Natural killer cell (primary cell): ENCODE data around the gene KMT2B. TPM values are rescaled to one million over a fixed set of nuclear protein-coding genes. Genes with fewer than 3 reads are reported as not detected.

Experiments used
- ATAC-seq, 3 donors: fragments of 150-1000 bp in 2 of 3; fragments of 200-7000 bp in 1 of 3; cut with Tn5 transposase; 1 replicate in 1 of 3; 2 replicates in 2 of 3; pipeline ENCODE4 v1.10.0; 2021; ENCODE audit warnings: mild to moderate bottlenecking in 2 of 3, moderate library complexity in 2 of 3
- DNase-seq, 2 donors: peaks; one replicate each; pipeline versions ENCODE4 v3.0.0 to v3.0.0-alpha.2; 2013 to 2021; ENCODE audit warnings: mixed read lengths in 1 of 2
- H3K27ac ChIP-seq: one replicate; pipeline ENCODE4 v1.5.1; 2013; ENCODE audit warnings: mild to moderate bottlenecking, low read length
- H3K27me3 ChIP-seq: one replicate; pipeline ENCODE4 v1.6.1; 2013; ENCODE audit warnings: low read length; ENCODE audit not compliant: control insufficient read depth, insufficient read depth
- H3K36me3 ChIP-seq: one replicate; pipeline ENCODE4 v1.6.1; 2013; ENCODE audit warnings: low read length; ENCODE audit not compliant: control insufficient read depth, insufficient read depth
- H3K4me1 ChIP-seq: one replicate; pipeline ENCODE4 v1.6.1; 2013; ENCODE audit warnings: low read length; ENCODE audit not compliant: control insufficient read depth, insufficient read depth
- H3K4me3 ChIP-seq: one replicate; pipeline ENCODE4 v1.5.1; 2013; ENCODE audit warnings: low read length
- H3K9me3 ChIP-seq: one replicate; pipeline ENCODE4 v1.6.1; 2013; ENCODE audit warnings: low read length; ENCODE audit not compliant: control insufficient read depth, insufficient read depth
- H3K27ac Mint-ChIP-seq, 2 donors: one replicate each; pipeline ENCODE4 v1.8.0; 2022; ENCODE audit warnings: mild to moderate bottlenecking in 2 of 2, mixed read lengths in 2 of 2, moderate library complexity in 1 of 2
- H3K27me3 Mint-ChIP-seq, 2 donors: one replicate each; pipeline ENCODE4 v1.8.0; 2022; ENCODE audit warnings: low read depth in 2 of 2, mixed read lengths in 2 of 2
- H3K36me3 Mint-ChIP-seq: one replicate; pipeline ENCODE4 v1.8.0; 2022; ENCODE audit warnings: mixed read lengths
- H3K4me1 Mint-ChIP-seq, 2 donors: one replicate each; pipeline ENCODE4 v1.8.0; 2022; ENCODE audit warnings: mixed read lengths in 2 of 2
- H3K4me3 Mint-ChIP-seq: one replicate; pipeline ENCODE4 v1.8.0; 2022; ENCODE audit warnings: mild to moderate bottlenecking, moderate library complexity, mixed read lengths
- H3K9me3 Mint-ChIP-seq, 2 donors: one replicate each; pipeline ENCODE4 v1.8.0; 2022; ENCODE audit warnings: mixed read lengths in 2 of 2
- CTCF ChIP-seq: fragments of 200-600 bp; IDR thresholded peaks from one replicate; pipeline ENCODE4 v1.8.0; 2022; ENCODE audit warnings: antibody characterized with exemption
- WGBS: methylation state at CpG from one replicate; pipeline ENCODE4 v1.1.7; 2013; ENCODE audit warnings: missing lambda C conversion rate; ENCODE audit not compliant: insufficient coverage; 5-methylcytosine and 5-hydroxymethylcytosine counted together
- intact Hi-C: fragments of 100-400 bp; cut with micrococcal nuclease; formaldehyde crosslinking; loops from one replicate; pipeline ENCODE4 v1.14.2; 2022
- total RNA-seq, 4 donors: library from RNA; stranded (reverse); fragments of 120-200 nt in 1 of 4; gene quantifications; one replicate each; pipeline versions ENCODE4 v1.2.3 to v1.2.4, GENCODE V29; 2013 to 2022

Gene KMT2B
- 10 to 100 TPM; 60.8 to 70.9 (median 70.7) TPM for total RNA-seq
- 17.6 TPM for total RNA-seq (2013)

GRCh38 chr19:35717665-35718344 is at the start of gene KMT2B:
Gene KMT2B (plus strand): TSS chr19:35718003. CDS start chr19:35718019, 16 bp downstream.
- WGBS, result under 1% methylated on average over 102 of the region's 109 CpGs
- H3K27ac Mint-ChIP-seq, result peak within 1 kb of the TSS; percentile 94 to 98
- peak within 1 kb of the TSS; percentile 99 for H3K4me3 Mint-ChIP-seq
- intact Hi-C loops, result loop anchor here (1.0 to 2.0 kb wide), 7 partner anchors 22 to 213 kb away; partner anchors contain the start of genes PSENEN, RBM42 and U2AF1L4
- DNase-seq, result no peak
- no peaks in the 10 kb centered on the region for H3K27me3 ChIP-seq
- no peaks in the 10 kb centered on the region for H3K27me3 Mint-ChIP-seq
- no peaks in the 10 kb centered on the region for H3K36me3 Mint-ChIP-seq
- H3K4me3 ChIP-seq, result peak within 1 kb of the TSS; percentile 86
- peak; percentile 39 to 66 (median 57) for ATAC-seq
- H3K27ac ChIP-seq, result peak within 1 kb of the TSS; percentile 79
- H3K4me1 Mint-ChIP-seq, result peaks cover 16 to 64% of the 10 kb centered on the region in 2 donors
- peaks cover 17% of the 10 kb centered on the region for H3K36me3 ChIP-seq
- H3K9me3 ChIP-seq, result no peaks in the 10 kb centered on the region
- TF ChIP-seq CTCF, result no peak
- H3K9me3 Mint-ChIP-seq, result no peaks in the 10 kb centered on the region
- H3K4me1 ChIP-seq, result peaks cover 41% of the 10 kb centered on the region

GRCh38 chr19:35669566-35669965 is 48.2 kb upstream of the KMT2B start:
- 82% methylated on average over 6 of the region's 6 CpGs for WGBS
- H3K36me3 ChIP-seq, result peaks cover 7% of the 10 kb centered on the region
- intact Hi-C loops, result no loop called here
- H3K27me3 ChIP-seq, result peaks cover 11% of the 10 kb centered on the region
- peaks cover 0 to 8% of the 10 kb centered on the region in 2 donors for H3K4me1 Mint-ChIP-seq
- no peak for TF ChIP-seq CTCF
- no peaks in the 10 kb centered on the region for H3K36me3 Mint-ChIP-seq
- H3K27ac Mint-ChIP-seq, result no peak overlapping the region
- H3K4me1 ChIP-seq, result peaks cover 12% of the 10 kb centered on the region
- no peaks in the 10 kb centered on the region for H3K9me3 Mint-ChIP-seq
- H3K4me3 Mint-ChIP-seq, result no peak overlapping the region
- H3K9me3 ChIP-seq, result no peaks in the 10 kb centered on the region
- no peak for DNase-seq
- H3K4me3 ChIP-seq, result no peak overlapping the region
- ATAC-seq, result no peak
- H3K27me3 Mint-ChIP-seq, result peaks cover 26 to 29% of the 10 kb centered on the region in 2 donors
- no peak overlapping the region for H3K27ac ChIP-seq

GRCh38 chr19:35669974-35670373 is 47.8 kb upstream of the KMT2B start:
- peaks cover 11% of the 10 kb centered on the region for H3K27me3 ChIP-seq
- no peak for TF ChIP-seq CTCF
- WGBS, result 71% methylated on average over 4 of the region's 4 CpGs
- no peaks in the 10 kb centered on the region for H3K36me3 Mint-ChIP-seq
- no peak overlapping the region for H3K27ac ChIP-seq
- H3K9me3 Mint-ChIP-seq, result no peaks in the 10 kb centered on the region
- H3K36me3 ChIP-seq, result peaks cover 6% of the 10 kb centered on the region
- no peak overlapping the region for H3K4me3 Mint-ChIP-seq
- no peak overlapping the region for H3K4me3 ChIP-seq
- DNase-seq (no peak), ATAC-seq (no peak)
- no peaks in the 10 kb centered on the region for H3K9me3 ChIP-seq
- peaks cover 0 to 8% of the 10 kb centered on the region in 2 donors for H3K4me1 Mint-ChIP-seq
- H3K27ac Mint-ChIP-seq, result no peak overlapping the region
- intact Hi-C loops, result no loop called here
- peaks cover 12% of the 10 kb centered on the region for H3K4me1 ChIP-seq
- peaks cover 26 to 30% of the 10 kb centered on the region in 2 donors for H3K27me3 Mint-ChIP-seq
